Right cardiac atrium (tissue), 5 donors: ENCODE measurements around the gene MEIS2. TPM values are rescaled to one million over a fixed set of nuclear protein-coding genes. Genes with fewer than 3 reads are reported as not detected.

Source experiments
- ATAC-seq, 2 donors: fragments of 200-7000 bp; cut with Tn5 transposase; one replicate each; pipeline versions ENCODE4 v1.8.0 to v1.9.1; 2020; ENCODE audit warnings: moderate library complexity in 2 of 2, mild to moderate bottlenecking in 1 of 2
- DNase-seq, 3 donors: peaks; one replicate each; pipeline ENCODE4 v3.0.0-alpha.2; 2020
- H3K27ac ChIP-seq: one replicate; pipeline ENCODE4 v1.5.1; 2013; ENCODE audit warnings: mild to moderate bottlenecking, low read length, control low read depth, moderate library complexity
- H3K27me3 ChIP-seq: one replicate; pipeline ENCODE4 v1.6.1; 2013; ENCODE audit not compliant: control insufficient read depth, insufficient read depth
- H3K4me1 ChIP-seq: one replicate; pipeline ENCODE4 v1.6.1; 2013; ENCODE audit warnings: low read length; ENCODE audit not compliant: control insufficient read depth, insufficient read depth
- H3K4me3 ChIP-seq: one replicate; pipeline ENCODE4 v1.5.1; 2013; ENCODE audit warnings: low read length, control low read depth
- H3K9me3 ChIP-seq: one replicate; pipeline ENCODE4 v1.6.1; 2013; ENCODE audit warnings: low read length; ENCODE audit not compliant: control insufficient read depth
- WGBS: extraction: QIAGEN DNeasy Blood & Tissue Kit; methylation state at CpG from one replicate; pipeline ENCODE4 v1.1.7; 2013; 5-methylcytosine and 5-hydroxymethylcytosine counted together
- intact Hi-C, 4 donors: fragments of 100-400 bp; cut with DNase I; formaldehyde crosslinking; loops; one replicate each; pipeline versions ENCODE4 v1.11.0 to v1.14.0; 2022 to 2023
- polyA plus RNA-seq: library from polyadenylated mRNA; stranded (reverse); fragments of 200-250 nt; gene quantifications from one replicate; pipeline ENCODE4 v1.2.3, GENCODE V29; 2013
- total RNA-seq, 4 donors: library from RNA; stranded (reverse); fragmentation: NEBNext Ultra II Directional; extraction: Animal tissue kit (Norgen Biotek cat#: 25700); gene quantifications; one replicate each; pipeline ENCODE4 v1.2.1, GENCODE V29; 2021
- donor health status: healthy with polysubstance abuse.
- donor health status: DM: no; HTN: yes; CAD: no.
- donor health status: DM: no; HTN: no; CAD: no.
- donor health status: DM: no; HTN: yes; CAD: no; lungs with severe emphysema.
- donor health status: DM: yes; HTN: yes; CAD: no.

The MEIS2 gene
- total and polyA plus RNA-seq, 5 donors = 14.8 to 33.4 (median 29.6) TPM

- H3K4me1 ChIP-seq = peaks cover 11% of the 10 kb centered on the region
- no peak for ATAC-seq
- H3K4me3 ChIP-seq = no peak overlapping the region
- H3K27me3 ChIP-seq = no peaks in the 10 kb centered on the region
- no peaks in the 10 kb centered on the region for H3K9me3 ChIP-seq
- 80% methylated on average over 4 of the region's 4 CpGs for WGBS
- no peak overlapping the region for H3K27ac ChIP-seq
- intact Hi-C loops = loop anchor here in 1 of 4 donors (10.0 kb wide), 1 partner anchor 46 kb away; no protein-coding TSS in a partner anchor
- no peak for DNase-seq
Observed at GRCh38 chr15:36908991-36909390, 191.4 kb downstream of the MEIS2 start.

- DNase-seq (no peak), ATAC-seq (no peak)
- Histone ChIP-seq H3K4me1 (peaks cover 10% of the 10 kb centered on the region), H3K27me3 (no peaks in the 10 kb centered on the region), H3K9me3 (no peaks in the 10 kb centered on the region), H3K27ac (no peak overlapping the region), H3K4me3 (no peak overlapping the region)
- WGBS = 77% methylated on average over 3 of the region's 3 CpGs
- intact Hi-C loops = loop anchor here in 1 of 4 donors (10.0 kb wide), 1 partner anchor 48 kb away; no protein-coding TSS in a partner anchor
Observed at GRCh38 chr15:36907295-36907694, 193.1 kb downstream of the MEIS2 start.

- Histone ChIP-seq H3K4me1 (peaks cover 10% of the 10 kb centered on the region), H3K4me3 (no peak overlapping the region), H3K27me3 (no peaks in the 10 kb centered on the region), H3K9me3 (no peaks in the 10 kb centered on the region), H3K27ac (no peak overlapping the region)
- WGBS = 57% methylated on average over 5 of the region's 5 CpGs
- peak; percentile 51 to 75 for ATAC-seq
- intact Hi-C loops = loop anchor here in 1 of 4 donors (10.0 kb wide), 1 partner anchor 49 kb away; no protein-coding TSS in a partner anchor
- DNase-seq = peak in 2 of 3 donors; percentile 42 to 53
Observed at GRCh38 chr15:36905908-36906307, 194.4 kb downstream of the MEIS2 start.

GRCh38 chr15:36904715-36905114, 195.6 kb downstream of the MEIS2 start:
- no peak overlapping the region for H3K27ac ChIP-seq
- H3K9me3 ChIP-seq = no peaks in the 10 kb centered on the region
- WGBS = 76% methylated on average over 3 of the region's 3 CpGs
- no peaks in the 10 kb centered on the region for H3K27me3 ChIP-seq
- H3K4me3 ChIP-seq = no peak overlapping the region
- ATAC-seq (no peak), DNase-seq (no peak)
- peaks cover 10% of the 10 kb centered on the region for H3K4me1 ChIP-seq
- intact Hi-C loops = loop anchor here in 1 of 4 donors (10.0 kb wide), 1 partner anchor 50 kb away; no protein-coding TSS in a partner anchor

- no peak for DNase-seq
- no peaks in the 10 kb centered on the region for H3K9me3 ChIP-seq
- WGBS = 70% methylated on average over 5 of the region's 5 CpGs
- no peaks in the 10 kb centered on the region for H3K27me3 ChIP-seq
- intact Hi-C loops = loop anchor here in 1 of 4 donors (10.0 kb wide), 1 partner anchor 51 kb away; no protein-coding TSS in a partner anchor
- no peak overlapping the region for H3K4me3 ChIP-seq
- peaks cover 10% of the 10 kb centered on the region for H3K4me1 ChIP-seq
- ATAC-seq = no peak
- H3K27ac ChIP-seq = no peak overlapping the region
Observed at GRCh38 chr15:36903922-36904556, 196.3 kb downstream of the MEIS2 start.

GRCh38 chr15:36903195-36903594, 197.2 kb downstream of the MEIS2 start:
- DNase-seq = no peak
- WGBS = 83% methylated on average over 1 of the region's 1 CpG
- no peak overlapping the region for H3K4me3 ChIP-seq
- H3K27me3 ChIP-seq = no peaks in the 10 kb centered on the region
- no peak overlapping the region for H3K27ac ChIP-seq
- H3K4me1 ChIP-seq = peaks cover 10% of the 10 kb centered on the region
- ATAC-seq = no peak
- no peaks in the 10 kb centered on the region for H3K9me3 ChIP-seq
- intact Hi-C loops = loop anchor here in 1 of 4 donors (10.0 kb wide), 1 partner anchor 52 kb away; no protein-coding TSS in a partner anchor

GRCh38 chr15:36901012-36901411, 199.3 kb downstream of the MEIS2 start:
- Histone ChIP-seq H3K4me1 (peaks cover 11% of the 10 kb centered on the region), H3K27ac (no peak overlapping the region), H3K9me3 (no peaks in the 10 kb centered on the region), H3K27me3 (no peaks in the 10 kb centered on the region), H3K4me3 (no peak overlapping the region)
- WGBS = 84% methylated on average over 4 of the region's 4 CpGs
- intact Hi-C loops = loop anchor here in 1 of 4 donors (10.0 kb wide), 1 partner anchor 54 kb away; no protein-coding TSS in a partner anchor
- DNase-seq (peak in 1 of 3 donors; percentile 36), ATAC-seq (peak; percentile 57)

- intact Hi-C loops = loop anchor here in 1 of 4 donors (10.0 kb wide), 1 partner anchor 55 kb away; no protein-coding TSS in a partner anchor
- no peak for ATAC-seq
- no peaks in the 10 kb centered on the region for H3K9me3 ChIP-seq
- no peaks in the 10 kb centered on the region for H3K27me3 ChIP-seq
- 56% methylated on average over 2 of the region's 2 CpGs for WGBS
- H3K4me3 ChIP-seq = no peak overlapping the region
- peaks cover 8% of the 10 kb centered on the region for H3K4me1 ChIP-seq
- H3K27ac ChIP-seq = no peak overlapping the region
- DNase-seq = no peak
Observed at GRCh38 chr15:36899696-36900095, 200.7 kb downstream of the MEIS2 start.

GRCh38 chr15:36898536-36899126, 201.7 kb downstream of the MEIS2 start:
- ATAC-seq (no peak), DNase-seq (no peak)
- WGBS = 68% methylated on average over 4 of the region's 4 CpGs
- intact Hi-C loops = no loop called here
- Histone ChIP-seq H3K9me3 (no peaks in the 10 kb centered on the region), H3K27ac (no peak overlapping the region), H3K4me1 (peaks cover 4% of the 10 kb centered on the region), H3K27me3 (no peaks in the 10 kb centered on the region), H3K4me3 (no peak overlapping the region)

- Histone ChIP-seq H3K27me3 (no peaks in the 10 kb centered on the region), H3K4me1 (peaks cover 4% of the 10 kb centered on the region), H3K9me3 (no peaks in the 10 kb centered on the region), H3K4me3 (no peak overlapping the region), H3K27ac (no peak overlapping the region)
- DNase-seq = no peak
- WGBS = 56% methylated on average over 3 of the region's 3 CpGs
- no peak for ATAC-seq
- intact Hi-C loops = no loop called here
Observed at GRCh38 chr15:36897834-36898233, 202.5 kb downstream of the MEIS2 start.

- no peaks in the 10 kb centered on the region for H3K9me3 ChIP-seq
- DNase-seq = no peak
- intact Hi-C loops = no loop called here
- no peak overlapping the region for H3K4me3 ChIP-seq
- H3K27ac ChIP-seq = no peak overlapping the region
- WGBS = 41% methylated on average over 3 of the region's 3 CpGs
- peak; percentile 26 to 48 for ATAC-seq
- H3K4me1 ChIP-seq = peaks cover 4% of the 10 kb centered on the region
- H3K27me3 ChIP-seq = no peaks in the 10 kb centered on the region
Observed at GRCh38 chr15:36896949-36897348, 203.4 kb downstream of the MEIS2 start.
